Gastrocnemius medialis (tissue), 4 donors: ENCODE results near the gene ZBTB20. TPM values are rescaled to one million over a fixed set of nuclear protein-coding genes. Genes with fewer than 3 reads are reported as not detected.

Experiments
- ATAC-seq, 2 donors: fragments of 150-250 bp; one replicate each; pipeline ENCODE4 v1.9.1; 2016
- DNase-seq, 2 donors: peaks; one replicate each; pipeline ENCODE4 v3.0.0-alpha.2; 2019
- H3K27ac ChIP-seq, 4 donors: fragments of 200-600 bp; sonication (generic); 1 replicate in 1 of 4; 2 replicates in 3 of 4; pipeline ENCODE4 v1.5.1; 2016 to 2018; ENCODE audit warnings: mild to moderate bottlenecking in 2 of 4, moderate library complexity in 1 of 4
- H3K27me3 ChIP-seq, 3 donors: fragments of 200-600 bp; sonication (generic) in 2 of 3; 1 replicate in 1 of 3; 2 replicates in 2 of 3; pipeline versions ENCODE4 v1.5.1 to v1.6.0; 2016 to 2019; ENCODE audit warnings: mild to moderate bottlenecking in 1 of 3, moderate library complexity in 1 of 3
- H3K36me3 ChIP-seq, 2 donors: fragments of 200-600 bp; sonication (generic) in 1 of 2; one replicate each; pipeline ENCODE4 v1.5.1; 2017 to 2018
- H3K4me1 ChIP-seq, 2 donors: fragments of 200-600 bp; sonication (generic) in 1 of 2; one replicate each; pipeline ENCODE4 v1.5.1; 2016 to 2017; ENCODE audit warnings: mild to moderate bottlenecking in 2 of 2
- H3K4me3 ChIP-seq, 4 donors: fragments of 200-600 bp; sonication (generic) in 3 of 4; 1 replicate in 1 of 4; 2 replicates in 3 of 4; pipeline ENCODE4 v1.5.1; 2016 to 2019; ENCODE audit warnings: mild to moderate bottlenecking in 2 of 4
- H3K9me3 ChIP-seq, 3 donors: fragments of 200-600 bp; sonication (generic) in 2 of 3; 1 replicate in 1 of 3; 2 replicates in 2 of 3; pipeline ENCODE4 v1.5.1; 2016 to 2019
- POLR2A ChIP-seq, 2 donors: fragments of 450-650 bp; IDR thresholded peaks; one replicate each; pipeline ENCODE4 v1.6.1; 2017; ENCODE audit warnings: antibody characterized with exemption in 2 of 2, mild to moderate bottlenecking in 2 of 2, moderate library complexity in 2 of 2
- in situ Hi-C, 4 donors: fragments of 200-750 bp; cut with MboI; loops; one replicate each; pipeline versions ENCODE4 v1.15.0 to v1.8.0; 2017; ENCODE audit warnings: low sequenced_read_pairs in 4 of 4
- intact Hi-C: fragments of 100-400 bp; cut with DNase I; formaldehyde crosslinking; loops from one replicate; pipeline ENCODE4 v1.15.1; 2023; ENCODE audit warnings: low total_unique reads
- total RNA-seq, 4 donors: library from RNA; depleted of rRNA; stranded (reverse); fragments of >200 nt; gene quantifications; one replicate each; pipeline versions ENCODE4 v1.1.0 to v1.2.3, GENCODE V29; 2016
- TF ChIP-seq, protein P1 (sequence below), 5 experiments: fragments of 450-650 bp in 3 of 5; fragments of 200-600 bp in 2 of 5; sonication (generic) in 2 of 5; IDR thresholded peaks in 4 of 5; conservative IDR thresholded peaks in 1 of 5; 1 replicate in 4 of 5; 2 replicates in 1 of 5; pipeline ENCODE4 v1.5.1; 2016 to 2019; ENCODE audit warnings: antibody characterized with exemption in 5 of 5, mild to moderate bottlenecking in 3 of 5, moderate library complexity in 3 of 5

Gene ZBTB20
- total RNA-seq, 4 donors from 2014 or later, result 47.6 to 86.5 (median 69.0) TPM

DNA sequence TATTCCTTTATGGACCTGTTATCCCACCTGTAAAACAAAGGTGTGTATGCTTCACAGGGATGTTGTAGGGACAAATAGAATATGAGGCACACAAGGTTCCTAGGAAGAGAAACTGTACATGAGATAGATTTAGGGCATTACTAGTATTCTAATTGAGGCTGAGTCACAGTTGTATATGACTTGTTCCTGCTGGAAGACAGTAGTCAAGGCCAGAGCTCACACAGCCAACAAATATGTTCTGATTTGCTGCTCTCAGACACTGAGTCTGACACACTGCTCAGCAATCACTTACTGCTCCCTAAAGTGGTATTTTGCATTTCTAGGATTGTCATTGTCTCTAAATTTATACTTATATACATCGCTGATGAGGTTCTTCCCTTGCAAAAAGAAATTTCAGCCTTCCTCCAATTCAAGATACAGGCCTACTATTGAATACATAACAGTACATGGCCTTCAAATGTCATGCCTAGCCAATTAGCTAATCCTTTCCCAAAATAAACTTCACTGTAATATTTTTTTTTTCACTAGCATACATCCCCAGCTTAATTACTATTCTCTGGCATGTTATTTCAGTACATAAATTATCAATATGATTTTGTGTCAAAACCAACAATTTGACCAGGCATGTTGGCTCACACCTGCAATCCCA, 783.4 kb downstream of the ZBTB20 start:
- no peak overlapping the region for H3K4me3 ChIP-seq
- intact Hi-C loops (loop anchor here (2.0 to 10.0 kb wide), 3 partner anchors 55 to 791 kb away; no protein-coding TSS in a partner anchor), in situ Hi-C loops (loop anchor here in 1 of 4 donors (25.0 kb wide), 1 partner anchor 799 kb away; no protein-coding TSS in a partner anchor)
- peak overlapping the region; percentile 79 to 83 (median 81) for H3K27ac ChIP-seq
- H3K36me3 ChIP-seq, result no peaks in the 10 kb centered on the region
- DNase-seq, result no peak
- peaks cover 53 to 58% of the 10 kb centered on the region in 2 donors for H3K4me1 ChIP-seq
- H3K9me3 ChIP-seq, result no peaks in the 10 kb centered on the region
- ATAC-seq, result peak; percentile 53 to 67
- H3K27me3 ChIP-seq, result no peaks in the 10 kb centered on the region
- TF ChIP-seq, protein P1, sequence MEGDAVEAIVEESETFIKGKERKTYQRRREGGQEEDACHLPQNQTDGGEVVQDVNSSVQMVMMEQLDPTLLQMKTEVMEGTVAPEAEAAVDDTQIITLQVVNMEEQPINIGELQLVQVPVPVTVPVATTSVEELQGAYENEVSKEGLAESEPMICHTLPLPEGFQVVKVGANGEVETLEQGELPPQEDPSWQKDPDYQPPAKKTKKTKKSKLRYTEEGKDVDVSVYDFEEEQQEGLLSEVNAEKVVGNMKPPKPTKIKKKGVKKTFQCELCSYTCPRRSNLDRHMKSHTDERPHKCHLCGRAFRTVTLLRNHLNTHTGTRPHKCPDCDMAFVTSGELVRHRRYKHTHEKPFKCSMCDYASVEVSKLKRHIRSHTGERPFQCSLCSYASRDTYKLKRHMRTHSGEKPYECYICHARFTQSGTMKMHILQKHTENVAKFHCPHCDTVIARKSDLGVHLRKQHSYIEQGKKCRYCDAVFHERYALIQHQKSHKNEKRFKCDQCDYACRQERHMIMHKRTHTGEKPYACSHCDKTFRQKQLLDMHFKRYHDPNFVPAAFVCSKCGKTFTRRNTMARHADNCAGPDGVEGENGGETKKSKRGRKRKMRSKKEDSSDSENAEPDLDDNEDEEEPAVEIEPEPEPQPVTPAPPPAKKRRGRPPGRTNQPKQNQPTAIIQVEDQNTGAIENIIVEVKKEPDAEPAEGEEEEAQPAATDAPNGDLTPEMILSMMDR (IDR thresholded peaks at IDR 0.05 in 4 of 5, conservative IDR thresholded peaks at IDR 0.05 in 1 of 5), result no peak
- peak in 1 of 2 donors; percentile 12 for TF ChIP-seq POLR2A (IDR thresholded peaks at IDR 0.05)

DNA sequence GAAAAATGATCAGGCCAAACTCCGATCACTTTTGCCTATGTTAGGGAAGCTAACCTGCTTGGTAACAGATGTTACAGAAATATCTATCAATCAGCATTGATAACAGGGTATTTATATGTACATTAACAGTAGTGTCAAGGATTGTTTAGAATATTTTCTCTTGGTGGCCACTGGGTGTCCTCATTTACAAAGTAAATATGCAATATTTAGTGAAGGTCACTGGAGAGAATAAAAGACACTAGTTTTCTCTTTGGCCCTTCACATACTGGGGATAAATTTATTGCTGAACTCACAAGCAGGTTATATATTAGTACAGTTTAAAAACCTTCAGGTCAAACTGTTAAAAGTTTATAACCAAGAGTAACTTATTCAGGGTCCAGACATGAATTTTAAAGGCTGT, 784.3 kb downstream of the ZBTB20 start:
- peak overlapping the region; percentile 79 to 83 (median 81) for H3K27ac ChIP-seq
- H3K36me3 ChIP-seq, result no peaks in the 10 kb centered on the region
- no peak for TF ChIP-seq POLR2A (IDR thresholded peaks at IDR 0.05)
- TF ChIP-seq, protein P1 (IDR thresholded peaks at IDR 0.05 in 4 of 5, conservative IDR thresholded peaks at IDR 0.05 in 1 of 5), result peak; percentile 36 to 57 (median 48)
- H3K27me3 ChIP-seq, result no peaks in the 10 kb centered on the region
- no peak overlapping the region for H3K4me3 ChIP-seq
- intact Hi-C loops (loop anchor here (2.0 to 10.0 kb wide), 3 partner anchors 56 to 792 kb away; no protein-coding TSS in a partner anchor), in situ Hi-C loops (loop anchor here in 1 of 4 donors (25.0 kb wide), 1 partner anchor 799 kb away; no protein-coding TSS in a partner anchor)
- no peak for DNase-seq
- no peaks in the 10 kb centered on the region for H3K9me3 ChIP-seq
- ATAC-seq, result peak in 1 of 2 donors; percentile 16
- H3K4me1 ChIP-seq, result peaks cover 53 to 60% of the 10 kb centered on the region in 2 donors

DNA sequence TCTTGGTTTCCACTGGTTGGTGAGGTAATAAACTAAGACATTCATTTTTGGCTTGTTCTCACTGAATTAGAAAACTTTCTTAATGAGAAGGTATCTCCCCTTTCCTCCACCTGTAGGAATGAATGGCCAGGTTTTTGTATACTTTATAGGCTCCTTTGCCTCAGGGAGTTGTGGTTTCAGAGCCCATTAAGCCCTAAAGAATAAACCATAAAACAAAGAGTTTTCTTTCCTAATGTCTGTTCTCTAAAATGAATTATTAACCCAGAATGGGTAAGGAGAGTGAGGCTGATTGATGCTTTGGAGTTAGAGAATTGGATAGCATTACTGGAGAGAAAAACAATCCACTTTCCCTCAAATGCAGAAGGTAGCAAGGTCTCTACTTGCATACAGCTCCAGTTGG, 785.7 kb downstream of the ZBTB20 start:
- intact Hi-C loops (loop anchor here (10.0 kb wide), 2 partner anchors 533 to 793 kb away; no protein-coding TSS in a partner anchor), in situ Hi-C loops (loop anchor here in 1 of 4 donors (25.0 kb wide), 1 partner anchor 801 kb away; no protein-coding TSS in a partner anchor)
- TF ChIP-seq POLR2A (IDR thresholded peaks at IDR 0.05), result no peak
- TF ChIP-seq, protein P1 (IDR thresholded peaks at IDR 0.05 in 4 of 5, conservative IDR thresholded peaks at IDR 0.05 in 1 of 5), result no peak
- no peaks in the 10 kb centered on the region for H3K9me3 ChIP-seq
- H3K36me3 ChIP-seq, result no peaks in the 10 kb centered on the region
- DNase-seq (no peak), ATAC-seq (no peak)
- peaks cover 40 to 55% of the 10 kb centered on the region in 2 donors for H3K4me1 ChIP-seq
- no peaks in the 10 kb centered on the region for H3K27me3 ChIP-seq
- H3K27ac ChIP-seq, result no peak overlapping the region
- no peak overlapping the region for H3K4me3 ChIP-seq

DNA sequence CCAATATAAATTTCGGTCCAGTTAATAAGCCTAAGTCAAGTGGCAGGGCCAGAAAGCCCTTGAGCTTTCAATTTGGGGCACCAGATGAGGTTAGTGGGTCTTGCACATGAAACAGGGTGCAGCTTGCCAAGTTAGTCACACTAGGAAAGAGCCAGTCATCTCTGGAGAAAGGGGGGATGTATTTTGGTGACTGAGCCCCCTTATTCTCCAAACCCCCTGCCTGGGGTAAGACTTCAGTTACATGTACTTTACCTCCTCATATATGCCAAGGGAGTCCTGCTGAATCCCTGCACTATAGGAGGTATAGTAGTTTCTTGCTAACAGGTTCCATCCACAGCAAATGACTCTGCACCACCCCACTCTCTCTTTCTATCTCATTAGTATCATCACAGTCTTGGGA, 790.6 kb downstream of the ZBTB20 start:
- H3K27me3 ChIP-seq, result no peaks in the 10 kb centered on the region
- no peak for ATAC-seq
- H3K36me3 ChIP-seq, result peaks cover 0 to 4% of the 10 kb centered on the region in 2 donors
- peak overlapping the region in 1 of 4 donors; percentile 11 for H3K27ac ChIP-seq
- H3K4me1 ChIP-seq, result peaks cover 5 to 21% of the 10 kb centered on the region in 2 donors
- in situ Hi-C loops (loop anchor here in 1 of 4 donors (25.0 kb wide), 1 partner anchor 806 kb away; no protein-coding TSS in a partner anchor), intact Hi-C loops (no loop called here)
- DNase-seq, result no peak
- no peak overlapping the region for H3K4me3 ChIP-seq
- no peak for TF ChIP-seq POLR2A (IDR thresholded peaks at IDR 0.05)
- TF ChIP-seq, protein P1 (IDR thresholded peaks at IDR 0.05 in 4 of 5, conservative IDR thresholded peaks at IDR 0.05 in 1 of 5), result no peak
- H3K9me3 ChIP-seq, result no peaks in the 10 kb centered on the region
